H1 (cell line): ENCODE data around the gene COL5A1. TPM values are rescaled to one million over a fixed set of nuclear protein-coding genes. Genes with fewer than 3 reads are reported as not detected.

Experiments used
- CTCF ChIA-PET: fragments of 300-600 bp; sonication (Branson Sonifier 250); formaldehyde crosslinking; loops from one replicate; lab custom pipeline; 2021; ENCODE audit not compliant: partially characterized antibody; lab: Charles Lee
- POLR2A ChIA-PET: fragments of 300-600 bp; sonication (Branson Sonifier 250); formaldehyde crosslinking; loops from one replicate; lab custom pipeline; 2021; ENCODE audit warnings: inconsistent platforms; ENCODE audit not compliant: partially characterized antibody; lab: Charles Lee
- DNase-seq, 2 experiments: peaks; one replicate each; pipeline versions ENCODE4 v3.0.0 to v3.0.0-alpha.2; 2010 to 2022; ENCODE audit warnings: low spot score in 2 of 2, low read depth in 1 of 2, mixed read lengths in 1 of 2
- FAIRE-seq: peaks from 2 replicates; lab custom pipeline; 2011; peaks lifted over from hg19 to GRCh38; lab: Jason Lieb, UNC
- H2AFZ ChIP-seq: 2 replicates; pipeline ENCODE4 v1.8.1; 2012; ENCODE audit warnings: low read length, inconsistent platforms
- H2AK5ac ChIP-seq: 2 replicates; pipeline ENCODE4 v1.6.1; 2013; ENCODE audit warnings: low read depth, low read length
- H2BK120ac ChIP-seq: replicated peaks from 2 replicates; pipeline ENCODE3; 2013; ENCODE audit warnings: low read depth, low read length, inconsistent platforms
- H2BK12ac ChIP-seq: 2 replicates; pipeline ENCODE4 v1.6.1; 2013; ENCODE audit warnings: low read depth, low read length
- H2BK15ac ChIP-seq: 2 replicates; pipeline ENCODE4 v1.6.1; 2013; ENCODE audit warnings: low read length
- H2BK20ac ChIP-seq: 2 replicates; pipeline ENCODE4 v1.6.1; 2013; ENCODE audit warnings: low read length
- H2BK5ac ChIP-seq: 2 replicates; pipeline ENCODE4 v1.6.1; 2013; ENCODE audit warnings: low read depth, low read length
- H3K14ac ChIP-seq: 2 replicates; pipeline ENCODE4 v1.6.1; 2013; ENCODE audit warnings: inconsistent platforms; ENCODE audit not compliant: insufficient read length
- H3K18ac ChIP-seq: 2 replicates; pipeline ENCODE4 v1.6.1; 2013; ENCODE audit warnings: low read length; ENCODE audit errors: extremely low read depth
- H3K23ac ChIP-seq: 2 replicates; pipeline ENCODE4 v1.6.1; 2013; ENCODE audit warnings: inconsistent platforms; ENCODE audit not compliant: insufficient read length
- H3K23me2 ChIP-seq: 2 replicates; pipeline ENCODE4 v1.6.1; 2013; ENCODE audit warnings: low read depth, low read length
- H3K27ac ChIP-seq: 2 replicates; pipeline ENCODE4 v1.6.1; 2011; ENCODE audit warnings: low read depth, low read length, inconsistent platforms
- H3K27me3 ChIP-seq, 4 experiments: replicated peaks in 1 of 4; 1 replicate in 1 of 4; 2 replicates in 3 of 4; pipeline versions ENCODE4 v1.6.1 to v1.8.1; 2011 to 2013; ENCODE audit warnings: low read length in 3 of 4, mild to moderate bottlenecking in 3 of 4, inconsistent platforms in 2 of 4, mixed read lengths in 2 of 4, moderate library complexity in 1 of 4; ENCODE audit not compliant: control insufficient read depth in 3 of 4, insufficient read depth in 3 of 4; ENCODE audit errors: extremely low read depth in 1 of 4
- H3K36me3 ChIP-seq, 4 experiments: 2 replicates each; pipeline versions ENCODE4 v1.6.1 to v1.8.1; 2011 to 2013; ENCODE audit warnings: mild to moderate bottlenecking in 4 of 4, low read length in 3 of 4, moderate library complexity in 2 of 4, control low read depth in 1 of 4, inconsistent platforms in 1 of 4; ENCODE audit not compliant: insufficient read depth in 4 of 4, control insufficient read depth in 2 of 4
- H3K4ac ChIP-seq: replicated peaks from 2 replicates; pipeline ENCODE3; 2013; ENCODE audit warnings: low read length, low read depth, mixed read lengths, inconsistent platforms; ENCODE audit not compliant: insufficient read length
- H3K4me1 ChIP-seq, 4 experiments: replicated peaks in 1 of 4; 1 replicate in 1 of 4; 2 replicates in 3 of 4; pipeline versions ENCODE4 v1.6.1 to v1.8.1; 2011 to 2013; ENCODE audit warnings: low read length in 3 of 4, inconsistent platforms in 2 of 4, mixed read lengths in 1 of 4; ENCODE audit not compliant: insufficient read depth in 4 of 4, control insufficient read depth in 3 of 4
- H3K4me2 ChIP-seq, 2 experiments: 2 replicates each; pipeline versions ENCODE4 v1.6.1 to v1.8.1; 2011 to 2013; ENCODE audit warnings: low read depth in 2 of 2, low read length in 2 of 2, control low read depth in 1 of 2, inconsistent platforms in 1 of 2, mild to moderate bottlenecking in 1 of 2; ENCODE audit not compliant: insufficient read depth in 1 of 2
- H3K4me3 ChIP-seq, 4 experiments: fragments of 200-600, 300-600 bp in 1 of 4; sonication (generic), shearing (Covaris generic), sonication (Bioruptor Twin) in 1 of 4; 2 replicates each; pipeline versions ENCODE4 v1.5.1 to v1.8.1; 2011 to 2016; ENCODE audit warnings: low read length in 4 of 4, low read depth in 3 of 4, control low read depth in 2 of 4, inconsistent platforms in 2 of 4, mild to moderate bottlenecking in 2 of 4, mixed read lengths in 1 of 4, moderate library complexity in 1 of 4; ENCODE audit not compliant: insufficient read depth in 2 of 4; ENCODE audit errors: extremely low read depth in 1 of 4
- H3K56ac ChIP-seq: replicated peaks from 2 replicates; pipeline ENCODE3; 2013; ENCODE audit warnings: low read depth, mild to moderate bottlenecking, mixed read lengths, low read length, inconsistent platforms; ENCODE audit not compliant: insufficient read length
- H3K79me1 ChIP-seq: 2 replicates; pipeline ENCODE4 v1.6.1; 2013; ENCODE audit warnings: low read depth, low read length, control low read depth
- H3K79me2 ChIP-seq, 2 experiments: 2 replicates each; pipeline versions ENCODE4 v1.6.1 to v1.8.1; 2012 to 2013; ENCODE audit warnings: low read length in 2 of 2, mild to moderate bottlenecking in 2 of 2, inconsistent platforms in 1 of 2; ENCODE audit not compliant: insufficient read depth in 2 of 2, control insufficient read depth in 1 of 2
- H3K9ac ChIP-seq, 4 experiments: replicated peaks in 1 of 4; 1 replicate in 1 of 4; 2 replicates in 3 of 4; pipeline versions ENCODE4 v1.6.1 to v1.8.1; 2011 to 2013; ENCODE audit warnings: low read depth in 3 of 4, low read length in 3 of 4, control low read depth in 2 of 4, mild to moderate bottlenecking in 2 of 4, moderate library complexity in 2 of 4, inconsistent platforms in 1 of 4; ENCODE audit errors: extremely low read depth in 1 of 4
- H3K9me3 ChIP-seq, 2 experiments: 2 replicates each; pipeline versions ENCODE4 v1.6.1 to v1.8.1; 2012 to 2013; ENCODE audit warnings: mild to moderate bottlenecking in 2 of 2, moderate library complexity in 2 of 2, control low read depth in 1 of 2, inconsistent platforms in 1 of 2, low read depth in 1 of 2, low read length in 1 of 2, mixed read lengths in 1 of 2; ENCODE audit not compliant: insufficient read depth in 2 of 2
- H4K20me1 ChIP-seq, 2 experiments: replicated peaks in 1 of 2; 2 replicates each; pipeline versions ENCODE3 to v1.8.1; 2011 to 2013; ENCODE audit warnings: inconsistent platforms in 2 of 2, low read length in 2 of 2, mild to moderate bottlenecking in 1 of 2; ENCODE audit not compliant: insufficient read depth in 2 of 2, control insufficient read depth in 1 of 2
- H4K5ac ChIP-seq: 2 replicates; pipeline ENCODE4 v1.6.1; 2013; ENCODE audit warnings: low read length, low read depth, mixed read lengths, inconsistent platforms; ENCODE audit not compliant: insufficient read length
- H4K8ac ChIP-seq: 2 replicates; pipeline ENCODE4 v1.8.0; 2013; ENCODE audit warnings: mild to moderate bottlenecking, moderate library complexity, low read length, inconsistent platforms; ENCODE audit not compliant: insufficient read depth; ENCODE audit errors: extremely low read depth
- H4K91ac ChIP-seq: replicated peaks from 2 replicates; pipeline ENCODE3; 2013; ENCODE audit warnings: low read length, mixed read lengths, inconsistent platforms; ENCODE audit not compliant: insufficient read length
- CBX5 ChIP-seq: fragments of 300-800, 300-1000 bp; sonication (generic); IDR thresholded peaks from 2 replicates; pipeline ENCODE4 v1.7.1; 2016; ENCODE audit warnings: antibody characterized with exemption, low read length, low read depth
- CBX8 ChIP-seq: fragments of 300-800, 300-1000 bp; sonication (generic); IDR thresholded peaks from 2 replicates; pipeline ENCODE4 v1.7.1; 2016; ENCODE audit warnings: low read depth, low read length, borderline replicate concordance
- CHD1 ChIP-seq: IDR thresholded peaks from 2 replicates; pipeline ENCODE4 v1.6.1; 2012; ENCODE audit warnings: low read depth, low read length, improper control_type of control experiment
- CTBP2 ChIP-seq: IDR thresholded peaks from 2 replicates; pipeline ENCODE4 v1.7.0; 2011; ENCODE audit warnings: borderline replicate concordance, mild to moderate bottlenecking, moderate library complexity, mixed read lengths, low read length; ENCODE audit not compliant: insufficient read depth, insufficient read length
- EP300 ChIP-seq, 2 experiments: IDR thresholded peaks; 1 replicate in 1 of 2; 2 replicates in 1 of 2; pipeline ENCODE4 v1.6.1; 2011 to 2012; ENCODE audit warnings: low read depth in 2 of 2, low read length in 2 of 2, mild to moderate bottlenecking in 2 of 2, borderline replicate concordance in 1 of 2, inconsistent platforms in 1 of 2, moderate library complexity in 1 of 2
- MAX ChIP-seq: IDR thresholded peaks from 2 replicates; pipeline ENCODE4 v1.6.1; 2012; ENCODE audit warnings: inconsistent platforms
- RBBP5 ChIP-seq: IDR thresholded peaks from 2 replicates; pipeline ENCODE4 v1.7.1; 2012; ENCODE audit warnings: low read depth, mild to moderate bottlenecking, inconsistent platforms, low read length, moderate library complexity, borderline replicate concordance
- RNF2 ChIP-seq: fragments of 200-900, 300-1000 bp; sonication (generic); IDR thresholded peaks from 2 replicates; pipeline ENCODE4 v1.7.1; 2016; ENCODE audit warnings: borderline replicate concordance, low read depth, mild to moderate bottlenecking, antibody characterized with exemption, low read length; ENCODE audit not compliant: poor library complexity, severe bottlenecking; ENCODE audit errors: missing control alignments
- RXRA ChIP-seq: IDR thresholded peaks from 2 replicates; pipeline ENCODE4 v1.6.1; 2011; ENCODE audit warnings: low read depth, mild to moderate bottlenecking, low read length, moderate library complexity; ENCODE audit not compliant: insufficient read depth
- SAP30 ChIP-seq: fragments of 300-600 bp; sonication (generic); IDR thresholded peaks from 2 replicates; pipeline ENCODE4 v1.7.1; 2012; ENCODE audit warnings: low read length, moderate library complexity, mild to moderate bottlenecking, inconsistent platforms; ENCODE audit not compliant: insufficient read depth, insufficient replicate concordance
- TAF1 ChIP-seq: IDR thresholded peaks from 2 replicates; pipeline ENCODE4 v1.6.1; 2011; ENCODE audit warnings: mild to moderate bottlenecking, low read depth, low read length
- TAF7 ChIP-seq: optimal IDR thresholded peaks from 2 replicates; pipeline ENCODE3; 2011; ENCODE audit warnings: low read depth, mild to moderate bottlenecking, inconsistent platforms, low read length, moderate library complexity, borderline replicate concordance
- YY1 ChIP-seq: IDR thresholded peaks from 2 replicates; pipeline ENCODE4 v1.6.1; 2011; ENCODE audit warnings: low read depth, mild to moderate bottlenecking, low read length
- WGBS, 2 experiments: shearing (Covaris generic) in 1 of 2; methylation state at CpG; one replicate each; pipeline versions ENCODE4 v1.1.6 to v1.1.7; 2013 to 2015; ENCODE audit warnings: low lambda C conversion rate in 2 of 2, mixed read lengths in 2 of 2, inconsistent platforms in 1 of 2, low coverage in 1 of 2, missing lambda C conversion rate in 1 of 2; ENCODE audit not compliant: insufficient replicate concordance in 2 of 2, insufficient coverage in 1 of 2, insufficient read length in 1 of 2; ENCODE audit errors: extremely low coverage in 1 of 2, missing lambda C conversion rate in 1 of 2; 5-methylcytosine and 5-hydroxymethylcytosine counted together
- polyA plus RNA-seq, 7 experiments: library from polyadenylated mRNA; depleted of rRNA in 3 of 7; stranded (reverse) in 5 of 7; unstranded in 2 of 7; fragments of >200 nt in 5 of 7; fragments of 200-250 nt in 2 of 7; gene quantifications; 1 replicate in 5 of 7; 2 replicates in 1 of 7; 4 replicates in 1 of 7; pipeline versions ENCODE4 v1.2.1 to v1.2.3, GENCODE V29; 2011 to 2013; ENCODE audit warnings: missing spikeins in 2 of 7, mixed read lengths in 2 of 7
- total RNA-seq: library from RNA; stranded (reverse); fragmentation: NEBNext Ultra II Directional; extraction: Animal tissue kit (Norgen Biotek cat#: 25700); gene quantifications from 2 replicates; pipeline ENCODE4 v1.2.1, GENCODE V29; 2021

COL5A1 gene
- total and polyA plus RNA-seq, 2 of the 8 experiments (the other 6 are each of a cell fraction or from before 2014, with no cell fraction given), result 3.8 to 12.0 TPM

GRCh38 chr9:134694714-134695113 lies 53.1 kb downstream of the COL5A1 start:
- Histone ChIP-seq H3K18ac (no peak overlapping the region), H3K9ac (no peak overlapping the region), H3K27ac (no peak overlapping the region), H3K36me3 (no peaks in the 10 kb centered on the region), H2BK120ac (no peak overlapping the region), H2AK5ac (no peak overlapping the region), H3K79me2 (no peaks in the 10 kb centered on the region), H3K23me2 (no peaks in the 10 kb centered on the region), H2BK20ac (no peak overlapping the region), H3K4ac (no peak overlapping the region), H3K23ac (no peak overlapping the region), H3K9me3 (no peaks in the 10 kb centered on the region), H2BK5ac (no peak overlapping the region), H3K14ac (no peak overlapping the region), H2BK15ac (no peak overlapping the region), H4K20me1 (peaks cover 0 to 3% of the 10 kb centered on the region in 2 experiments), H2BK12ac (no peak overlapping the region), H4K91ac (no peak overlapping the region), H2AFZ (no peak overlapping the region), H3K4me1 (peaks cover 0 to 10% (median 3%) of the 10 kb centered on the region in 4 experiments; a peak in 4 of 7 replicates), H4K8ac (peak overlapping the region; percentile 39; the same call in 1 of the 2 replicates), H3K56ac (no peak overlapping the region), H3K4me3 (no peak overlapping the region), H3K79me1 (no peaks in the 10 kb centered on the region; the same call in 1 of the 2 replicates), H3K27me3 (no peaks in the 10 kb centered on the region), H4K5ac (no peak overlapping the region), H3K4me2 (no peak overlapping the region)
- CTCF ChIA-PET, result interaction anchor here (1.3 to 8.0 kb wide), 4 partner anchors 15 to 245 kb away, joined by 3 to 54 read pairs (median 4); no protein-coding TSS in a partner anchor
- DNase-seq (no peak), FAIRE-seq (no peak)
- POLR2A ChIA-PET, result no interaction called here
- 93% methylated on average over 8 of the region's 12 CpGs; no CpG with 5 or more reads in 1 of the 2 experiments for WGBS, 2 experiments
- TF ChIP-seq RBBP5 (no peak), YY1 (no peak), EP300 (IDR thresholded peaks at IDR 0.05; ENCODE audit: borderline replicate concordance in 1 of 2, low read depth in 2 of 2, low read length in 2 of 2) (no peak), SAP30 (no peak), RNF2 (no peak), CTBP2 (no peak), TAF1 (no peak), CBX5 (no peak), RXRA (no peak), CBX8 (no peak), MAX (no peak), CHD1 (no peak), TAF7 (no peak)
